Breast epithelium (tissue), 3 donors: ENCODE results near the gene ERFL.
"Not testable (repeated sequence)": the region's sequence is repeated elsewhere in the genome, so short reads cannot be mapped to it uniquely, and the experiment has no call there.

ENCODE experiments used
- POLR2A ChIP-seq: fragments of 450-650 bp; IDR thresholded peaks from one replicate; pipeline ENCODE4 v1.6.1; 2016; ENCODE audit warnings: antibody characterized with exemption, mild to moderate bottlenecking, moderate library complexity
- POLR2AphosphoS5 ChIP-seq, 3 donors: sonication (generic); formaldehyde crosslinking; IDR thresholded peaks; one replicate each; pipeline ENCODE4 v1.6.1; 2017; ENCODE audit warnings: antibody characterized with exemption in 3 of 3

DNA sequence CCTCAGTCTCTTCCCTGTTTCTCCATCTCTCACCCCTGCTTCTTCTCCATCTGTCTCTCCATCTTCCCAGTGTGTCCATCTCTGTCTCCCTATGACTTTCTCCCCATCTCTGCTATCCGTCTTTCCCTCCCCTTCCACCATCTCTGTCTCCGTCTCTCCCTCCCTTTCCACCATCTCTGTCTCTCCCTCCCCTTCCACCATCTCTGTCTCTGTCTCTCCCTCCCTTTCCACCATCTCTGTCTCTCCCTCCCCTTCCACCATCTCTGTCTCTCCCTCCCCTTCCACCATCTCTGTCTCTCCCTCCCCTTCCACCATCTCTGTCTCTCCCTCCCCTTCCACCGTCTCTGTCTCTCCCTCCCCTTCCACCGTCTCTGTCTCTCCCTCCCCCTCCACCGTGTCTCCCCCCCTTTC, 13.8 kb downstream of the ERFL start:
- not testable (repeated sequence) for TF ChIP-seq POLR2A; POLR2AphosphoS5 (IDR thresholded peaks at IDR 0.05)
